Renal pelvis (tissue), 4 donors: ENCODE results near the gene CDC73. TPM values are rescaled to one million over a fixed set of nuclear protein-coding genes. Genes with fewer than 3 reads are reported as not detected.
"Not testable (repeated sequence)": the region's sequence is repeated elsewhere in the genome, so short reads cannot be mapped to it uniquely, and the experiment has no call there.

ENCODE experiments used
- DNase-seq: peaks from one replicate; pipeline ENCODE4 v3.0.0-alpha.2; 2013
- polyA plus RNA-seq, 3 donors: library from polyadenylated mRNA; unstranded; fragments of 120-200 nt; gene quantifications; one replicate each; pipeline ENCODE4 v1.2.1, GENCODE V29; 2013; ENCODE audit not compliant: insufficient read length in 3 of 3

Gene CDC73
- polyA plus RNA-seq, 3 donors, result 39.6 to 45.0 (median 42.4) TPM

DNA sequence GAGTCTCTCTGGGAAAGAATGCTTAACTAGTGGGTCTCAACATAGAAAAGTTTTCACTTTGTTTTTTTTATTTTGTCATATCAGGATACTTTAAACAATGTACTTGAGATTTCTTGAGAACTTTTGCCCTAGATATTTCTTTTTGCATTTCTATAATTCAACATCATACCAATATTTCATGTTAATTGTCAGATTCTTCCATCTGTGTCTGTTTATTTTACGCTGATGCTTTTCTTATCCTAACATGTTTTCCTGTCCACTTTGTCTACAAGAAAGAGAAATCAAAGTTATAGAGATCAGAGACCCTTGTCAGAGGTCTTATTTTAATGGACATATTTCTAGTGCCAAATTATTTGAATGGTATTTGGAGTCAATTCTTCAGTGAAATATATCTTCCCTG is 160.1 kb downstream of the CDC73 start:
- DNase-seq, result no peak

DNA sequence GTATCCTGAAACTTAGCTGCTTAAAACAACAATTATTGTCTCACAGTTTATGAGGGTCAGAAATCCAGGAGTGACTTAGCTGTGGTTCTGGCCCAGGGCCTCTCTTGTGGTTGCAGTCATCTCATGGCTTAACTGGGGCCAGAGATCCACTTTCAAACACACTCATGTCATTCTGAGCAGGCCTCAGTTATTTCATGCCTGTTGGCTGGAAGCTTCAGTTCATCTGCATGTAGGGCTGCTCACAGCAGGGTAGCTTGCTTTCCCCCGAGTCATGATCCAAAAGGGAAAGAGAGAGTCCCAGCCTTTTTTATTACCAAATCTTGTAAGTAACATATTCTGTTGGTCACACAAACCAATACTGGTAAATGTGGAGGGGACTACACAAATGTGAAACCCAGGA is 161.2 kb downstream of the CDC73 start:
- no peak for DNase-seq

DNA sequence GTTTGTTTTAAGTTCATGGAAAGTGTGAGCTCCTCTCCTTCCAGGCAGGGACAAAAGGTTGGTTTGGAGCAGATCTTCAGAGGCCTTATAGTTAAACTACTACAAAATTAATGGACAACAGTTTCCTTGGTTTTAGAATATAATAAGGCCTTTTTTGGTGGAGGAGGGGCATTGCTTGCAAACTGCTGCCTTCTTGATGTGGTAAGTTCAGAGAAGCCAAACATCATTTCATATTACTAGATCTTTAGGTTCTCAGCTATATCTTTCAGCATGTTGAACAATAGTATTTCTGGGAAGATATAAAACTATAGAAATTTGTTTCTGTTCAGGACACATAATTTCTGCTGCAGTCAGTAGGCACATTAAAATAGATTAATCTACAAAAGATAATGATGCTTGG is 162.4 kb downstream of the CDC73 start:
- DNase-seq, result no peak

DNA sequence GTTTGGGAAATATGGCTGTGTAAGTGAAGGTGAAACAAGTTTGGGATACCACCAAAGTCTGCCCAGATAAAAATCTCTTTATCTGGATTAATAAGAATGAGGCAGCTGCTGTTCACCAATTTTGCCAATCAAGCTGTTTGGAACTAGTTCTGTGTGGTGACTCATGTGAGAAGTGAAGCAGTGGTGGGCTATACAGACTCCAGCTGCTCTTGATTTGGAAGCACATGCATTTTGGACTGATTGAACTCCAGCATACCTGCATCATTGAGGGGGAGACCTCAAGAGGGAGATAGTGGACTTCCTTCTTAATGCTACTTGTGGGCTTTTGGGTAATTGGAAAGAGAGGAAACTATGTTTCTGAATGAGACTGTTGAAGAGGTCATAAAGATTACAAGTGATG is 163.8 kb downstream of the CDC73 start:
- DNase-seq, result no peak

DNA sequence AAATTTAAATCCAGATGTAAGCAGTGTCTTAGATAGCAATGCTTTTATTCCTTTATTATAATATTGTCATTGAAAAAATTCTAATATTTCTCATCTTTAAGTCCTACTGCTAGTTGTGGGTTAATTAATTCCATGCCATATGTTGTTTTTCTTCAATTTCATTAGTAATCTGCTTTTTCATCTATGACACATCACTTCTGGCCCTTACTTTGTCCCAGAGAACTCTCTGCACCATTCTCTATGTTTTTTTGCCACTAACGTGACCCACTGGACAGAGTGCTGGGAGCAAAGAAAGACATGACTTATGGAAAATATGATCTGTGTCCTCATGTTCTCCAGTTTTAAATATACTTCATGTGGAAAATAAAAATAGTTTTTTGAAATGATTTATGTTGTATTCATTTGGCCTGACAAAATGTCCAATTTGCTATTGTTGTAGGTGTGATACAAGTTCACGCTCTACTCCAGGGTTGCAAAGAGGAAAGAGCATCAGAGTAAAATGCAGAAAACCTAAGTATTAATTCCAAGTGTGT is 166.8 kb downstream of the CDC73 start:
- DNase-seq, result not testable (repeated sequence)

DNA sequence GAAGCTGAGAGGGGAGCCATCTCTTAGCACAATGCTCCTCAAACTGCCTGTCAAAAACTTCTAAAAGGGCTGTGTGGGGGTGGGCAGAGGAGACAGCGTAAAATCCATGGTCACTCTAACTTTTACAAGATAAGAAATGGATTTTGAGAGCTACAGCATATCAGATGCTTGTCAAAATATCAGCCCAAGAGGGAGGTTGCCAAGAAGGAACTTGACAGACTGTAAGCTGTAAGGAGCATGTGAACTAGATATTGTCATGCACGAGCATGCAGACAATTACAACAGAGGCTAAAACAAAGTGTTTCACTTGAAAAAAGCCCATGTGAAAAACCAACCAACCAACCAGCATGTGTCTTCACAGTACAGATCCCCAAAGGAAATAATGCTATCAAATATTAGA is 171.9 kb downstream of the CDC73 start:
- DNase-seq, result no peak

DNA sequence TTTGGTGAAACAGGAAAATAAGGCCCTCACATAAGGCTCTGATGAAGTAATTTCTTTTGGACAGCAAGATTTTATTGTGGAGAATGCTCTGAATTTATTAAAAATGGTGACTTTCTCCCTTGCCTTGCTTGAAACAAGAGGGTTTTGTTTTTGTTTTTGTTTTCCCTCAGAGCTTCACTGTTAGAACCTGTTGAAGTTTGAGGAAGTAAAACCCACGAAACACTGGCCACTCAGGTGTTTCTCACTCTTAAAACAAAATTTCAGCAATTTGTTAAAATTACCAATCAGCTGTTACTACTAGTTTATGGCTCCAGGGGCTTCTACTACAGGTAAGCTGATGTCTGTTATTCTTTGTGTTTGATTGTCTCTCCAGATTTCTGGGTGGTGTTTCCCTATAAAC is 177.2 kb downstream of the CDC73 start:
- no peak for DNase-seq

DNA sequence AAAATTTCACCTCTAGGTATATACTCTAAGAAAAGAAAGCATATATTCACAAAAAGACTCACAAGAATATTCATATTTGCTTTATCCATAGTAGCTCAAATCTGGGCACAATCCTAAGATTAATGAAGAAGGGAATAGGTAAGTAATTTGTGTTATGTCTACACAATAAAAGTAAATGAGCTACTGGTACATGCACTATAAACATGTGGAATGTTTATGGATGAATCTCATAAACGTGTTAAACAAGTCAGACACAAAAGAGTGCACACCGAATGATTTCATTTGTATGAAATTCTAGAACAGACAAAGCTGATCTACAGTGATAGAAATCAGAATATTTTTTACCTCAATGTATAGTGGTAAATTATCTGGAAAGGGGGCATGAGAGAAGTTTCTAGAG is 179.9 kb downstream of the CDC73 start:
- DNase-seq, result no peak

DNA sequence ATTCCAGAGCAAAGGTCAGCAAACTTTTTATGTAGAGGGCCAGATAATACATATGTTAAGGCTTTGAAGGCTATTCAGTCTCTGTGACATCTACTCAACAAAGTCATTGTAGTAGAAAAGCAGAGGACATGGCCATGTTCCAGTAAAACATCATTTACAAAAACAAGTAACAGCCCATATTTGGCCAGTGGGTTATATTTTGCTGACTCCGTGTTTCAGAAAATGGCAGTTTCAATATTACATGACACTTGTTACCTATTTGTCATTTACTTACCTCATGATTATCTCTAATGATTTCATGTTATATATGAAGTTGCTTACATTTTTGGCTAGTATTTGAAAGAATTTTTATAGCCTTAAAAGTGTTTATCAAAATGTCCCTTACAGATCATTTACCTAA is 182.0 kb downstream of the CDC73 start:
- DNase-seq, result no peak

Other genes starting within 250 kb of the CDC73 start
- 10 to 100 TPM; 36.8 to 45.4 (median 41.4) TPM for gene UCHL5, start 62.7 kb upstream of the CDC73 start, polyA plus RNA-seq
- gene RO60, start 62.4 kb upstream of the CDC73 start, polyA plus RNA-seq, result 10 to 100 TPM; 32.6 to 49.2 (median 46.0) TPM
- gene GLRX2, start 16.6 kb upstream of the CDC73 start, polyA plus RNA-seq, result 10 to 100 TPM; 11.3 to 12.8 (median 12.3) TPM
- 10 to 100 TPM; 11.9 to 15.5 (median 12.8) TPM for gene B3GALT2, start 64.6 kb downstream of the CDC73 start, polyA plus RNA-seq